SIG-M5 treated with dmso at 0.1 percent for 504 hours (cell line): ENCODE data around the gene SGO1.
A peak's percentile ranks its signal among the peaks of the same experiment; 100 is the strongest.
"Not testable (repeated sequence)": the region's sequence is repeated elsewhere in the genome, so short reads cannot be mapped to it uniquely, and the experiment has no call there.

Source experiments
- DNase-seq: peaks from one replicate; lab custom pipeline; 2025; ENCODE audit not compliant: unreplicated experiment; lab: John Stamatoyannopoulos, UW

Gene SGO1

DNA sequence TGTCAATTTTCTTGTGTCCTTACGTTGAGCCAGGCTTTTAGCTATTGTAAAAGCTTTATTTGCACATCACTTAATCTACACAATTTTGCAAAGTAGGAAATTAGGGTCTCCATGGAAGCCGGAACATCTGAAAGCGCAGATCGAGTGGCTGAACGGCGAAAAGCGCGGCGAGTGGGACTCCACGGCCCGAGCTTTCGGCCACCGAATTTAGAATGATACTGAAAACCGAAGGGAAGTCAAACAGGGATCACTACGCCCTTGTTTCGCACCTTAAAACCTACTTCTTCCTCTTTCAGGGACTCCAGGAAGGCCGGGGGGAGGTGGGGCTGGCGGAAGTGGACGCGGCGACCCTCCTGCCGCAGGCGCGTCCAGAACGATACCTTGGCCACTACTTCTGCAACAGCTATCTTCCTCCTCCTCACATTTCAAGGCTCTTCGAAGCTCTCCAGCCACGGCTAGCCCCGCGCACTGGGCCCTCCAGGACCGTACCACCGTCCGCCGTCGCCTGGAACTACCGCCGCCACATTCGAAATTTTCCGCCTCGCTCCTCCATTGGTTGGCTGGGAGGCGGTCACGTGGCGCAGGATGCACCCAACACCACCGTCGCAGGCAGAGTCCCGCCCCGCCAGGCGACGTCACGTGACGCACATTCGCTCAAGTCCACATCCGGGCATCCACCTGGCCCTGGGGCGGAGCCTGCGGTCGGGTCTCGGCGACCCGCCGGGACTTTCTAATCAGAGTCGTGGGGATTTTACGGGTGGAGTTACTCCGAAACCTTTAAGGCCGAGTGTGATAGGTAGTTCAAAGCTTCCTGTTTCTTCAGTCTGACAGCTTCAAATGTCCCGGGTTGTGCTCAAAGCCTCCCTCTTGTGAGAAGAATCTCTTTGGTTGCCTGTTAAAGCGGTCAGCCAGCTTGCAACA is at the start of gene SGO1:
TSS of gene SGO1 (minus strand) at position 528 of the 921 bp plus-strand sequence. CDS start 2,179 bp downstream, outside the sequence.
- DNase-seq: peak; percentile 97

- DNase-seq: no peak
These were observed 49.8 kb upstream of the SGO1 start for GRCh38 chr3:20235796-20236195.

- no peak for DNase-seq
These were observed 47.1 kb upstream of the SGO1 start for GRCh38 chr3:20232906-20233780.

GRCh38 chr3:20230954-20231353 is 44.9 kb upstream of the SGO1 start:
- DNase-seq: no peak

GRCh38 chr3:20225769-20226168 is 39.8 kb upstream of the SGO1 start:
- DNase-seq: peak; percentile 54

DNA sequence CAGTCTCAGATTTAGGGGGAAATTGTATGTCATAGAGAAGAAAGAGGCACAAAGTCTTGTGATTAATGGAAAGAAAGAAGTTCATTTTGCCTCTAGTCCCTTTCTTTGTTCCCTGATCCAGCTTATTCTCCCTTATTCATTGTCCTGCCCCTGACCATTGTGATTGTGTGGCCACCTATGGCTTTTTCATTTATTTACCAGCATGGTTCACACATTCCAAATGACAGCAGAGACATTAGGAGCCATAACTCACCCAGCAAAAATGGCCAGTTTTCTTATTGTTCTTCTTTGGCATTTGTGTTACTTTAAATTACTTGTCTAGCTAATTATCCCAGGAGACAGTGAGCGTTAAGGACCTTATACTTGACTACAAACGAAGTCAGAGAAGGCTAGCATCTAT is 36.3 kb upstream of the SGO1 start:
- DNase-seq: no peak

DNA sequence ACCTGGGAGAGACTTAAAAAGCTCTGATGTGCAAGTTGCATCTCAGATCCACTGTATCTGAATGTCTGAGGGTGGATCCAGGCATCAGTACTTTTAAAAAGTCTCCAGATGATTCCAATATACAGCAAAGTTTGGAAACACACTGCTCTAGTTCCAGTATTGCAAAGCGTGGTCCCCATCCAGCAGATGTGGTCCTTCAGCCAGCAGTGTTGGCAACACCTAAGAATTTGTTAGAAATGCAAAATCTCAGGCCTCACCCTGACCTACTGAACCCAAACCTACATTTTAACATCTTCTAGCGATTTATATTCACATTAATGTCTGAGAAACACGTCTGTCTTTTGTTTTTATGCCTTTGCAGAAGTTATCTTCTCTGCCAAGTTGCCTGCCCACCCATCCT is 32.2 kb upstream of the SGO1 start:
- DNase-seq: no peak

- DNase-seq: no peak
These were observed 29.6 kb upstream of the SGO1 start for GRCh38 chr3:20215636-20216035.

- not testable (repeated sequence) for DNase-seq
These were observed 27.5 kb upstream of the SGO1 start for GRCh38 chr3:20213491-20213890.

DNA sequence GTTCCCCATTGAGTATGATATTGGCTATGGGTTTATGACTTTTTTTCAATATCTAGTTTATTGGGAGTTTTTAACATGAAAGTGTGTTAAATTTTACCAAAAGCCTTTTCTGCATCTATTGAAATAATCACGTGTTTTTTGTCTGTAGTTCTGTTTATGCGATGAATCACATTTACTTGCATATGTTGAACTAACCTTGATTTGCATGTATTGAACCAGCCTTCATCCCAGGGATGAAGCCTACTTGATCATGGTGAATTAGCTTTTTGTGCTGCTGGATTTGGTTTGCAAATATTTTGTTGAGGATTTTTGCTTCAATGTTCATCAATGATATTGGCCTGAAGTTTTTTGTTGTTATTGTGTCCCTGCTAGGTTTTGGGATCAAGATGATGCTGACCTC is 21.9 kb upstream of the SGO1 start:
- not testable (repeated sequence) for DNase-seq

DNA sequence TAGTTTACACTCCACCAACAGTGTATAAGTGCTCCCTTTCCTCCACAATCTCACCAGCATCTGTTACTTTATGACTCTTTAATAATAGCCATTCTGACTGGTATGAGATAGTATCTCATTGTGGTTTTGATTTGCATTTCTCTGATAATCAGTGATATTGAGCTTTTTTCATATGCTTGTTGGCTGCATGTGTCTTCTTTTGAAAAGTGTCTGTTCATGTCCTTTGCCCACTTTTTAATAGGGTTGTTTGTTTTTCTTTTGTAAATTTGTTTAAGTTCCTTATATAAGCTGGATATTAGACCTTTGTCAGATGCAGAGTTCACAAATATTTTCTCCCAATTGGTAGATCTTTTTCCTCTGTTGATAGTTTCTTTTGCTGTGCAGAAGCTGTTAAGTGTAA is 19.9 kb upstream of the SGO1 start:
- not testable (repeated sequence) for DNase-seq

DNA sequence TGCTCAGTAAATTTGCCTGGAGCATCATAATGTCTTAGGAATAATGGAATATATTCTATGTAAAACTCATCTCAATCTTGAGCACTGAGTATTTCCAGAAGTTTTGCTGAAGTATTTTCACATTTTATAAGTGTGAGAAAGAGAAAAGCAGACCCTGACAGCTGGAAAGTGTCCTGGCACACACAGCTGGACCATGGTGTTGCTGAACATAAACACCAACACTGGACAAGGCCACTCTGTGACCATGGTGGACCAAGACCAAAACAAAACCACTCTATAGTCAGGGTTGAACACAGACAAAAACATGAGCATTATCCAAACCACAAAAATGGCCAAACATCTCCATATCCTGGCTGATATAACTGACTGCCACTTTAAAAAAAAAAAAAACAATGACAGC is 15.1 kb upstream of the SGO1 start:
- DNase-seq: no peak

GRCh38 chr3:20197775-20198174 is 11.8 kb upstream of the SGO1 start:
- no peak for DNase-seq

DNA sequence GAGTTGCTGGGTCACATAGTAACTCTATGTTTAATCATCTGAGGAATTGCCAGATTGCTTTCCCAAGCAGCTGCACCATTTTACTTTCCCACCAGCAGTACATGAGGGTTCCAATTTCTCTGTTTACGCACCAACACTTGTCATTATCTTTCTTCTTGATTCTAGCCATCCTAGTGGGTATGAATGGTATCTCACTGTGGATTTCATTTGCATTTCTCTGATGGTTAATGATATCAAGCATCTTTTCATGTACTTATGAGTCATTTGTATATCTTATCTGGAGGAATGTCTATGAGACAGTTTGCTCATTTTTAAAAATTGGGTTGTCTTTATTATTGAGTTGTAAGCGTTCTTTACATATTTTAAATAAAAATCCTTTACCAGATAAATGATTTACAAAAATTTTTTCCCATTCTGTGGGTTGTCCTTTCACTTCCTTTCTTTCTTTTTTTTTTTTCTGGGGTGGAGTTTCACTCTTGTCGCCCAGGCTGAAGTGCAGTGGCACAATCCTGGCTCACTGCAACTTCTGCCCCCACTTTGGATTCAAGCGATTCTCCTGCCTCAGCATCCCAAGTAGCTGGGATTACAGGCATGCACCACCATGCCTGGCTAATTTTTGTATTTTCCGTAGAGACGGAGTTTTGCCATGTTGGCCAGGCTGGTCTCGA is 8.9 kb upstream of the SGO1 start:
- DNase-seq: no peak

DNA sequence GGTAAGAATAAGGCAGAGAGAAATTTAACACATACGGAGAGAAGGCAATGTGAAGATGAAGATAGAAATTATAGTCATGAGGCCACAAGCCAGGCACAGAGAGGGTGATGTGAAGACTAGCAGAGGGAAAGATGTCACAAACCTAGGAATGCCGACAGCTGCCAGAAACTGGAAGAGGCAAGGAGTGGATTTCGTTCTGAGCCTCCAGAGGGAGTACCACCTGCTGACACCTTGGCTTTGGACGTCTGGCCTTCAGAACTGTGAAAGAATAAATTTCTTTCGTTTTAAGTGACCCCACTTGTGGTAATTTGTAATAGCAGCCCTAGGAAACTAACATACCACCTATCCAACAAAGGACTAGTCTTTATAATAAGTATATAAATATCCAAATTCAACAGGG is 5.0 kb upstream of the SGO1 start:
- DNase-seq: no peak

DNA sequence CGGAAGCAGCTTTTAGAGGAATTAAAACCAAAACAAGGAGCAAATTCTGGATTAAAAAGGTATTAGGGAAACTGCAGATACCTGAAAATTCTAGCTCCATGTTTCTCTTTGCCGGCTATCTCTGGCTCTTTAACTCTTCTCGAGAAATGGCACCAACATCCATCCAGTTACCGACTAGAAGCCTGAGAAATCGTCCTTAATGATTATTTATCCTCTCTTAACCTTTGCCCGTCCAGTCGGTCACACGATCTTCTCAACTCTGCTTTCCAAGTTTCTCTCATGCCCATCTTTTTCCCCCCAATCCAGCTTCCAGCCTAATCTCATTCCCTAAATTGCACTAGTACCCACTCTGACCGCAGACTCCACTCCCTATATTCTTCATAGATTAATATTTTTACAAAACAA is 596 bp upstream of the SGO1 start:
- no peak for DNase-seq

DNA sequence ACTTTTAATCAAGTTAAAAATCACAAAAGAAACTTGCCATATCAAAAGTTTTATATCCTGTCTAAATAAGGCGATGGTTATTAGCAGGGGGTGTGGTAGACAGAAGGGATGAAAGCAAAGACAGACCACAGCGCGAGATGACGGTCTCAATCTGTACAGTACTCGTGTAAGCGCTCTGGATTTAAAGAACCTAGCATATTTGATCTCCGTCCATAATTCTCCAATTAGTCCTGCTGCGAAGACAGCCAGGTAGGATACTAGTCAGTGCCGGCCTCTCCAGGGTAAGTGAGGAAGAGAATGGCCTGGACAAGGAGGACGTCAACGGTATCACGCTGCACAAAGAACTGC is 701 bp downstream of the SGO1 start:
- DNase-seq: peak; percentile 52

- no peak for DNase-seq
These were observed 3.8 kb downstream of the SGO1 start for GRCh38 chr3:20182206-20182605.

DNA sequence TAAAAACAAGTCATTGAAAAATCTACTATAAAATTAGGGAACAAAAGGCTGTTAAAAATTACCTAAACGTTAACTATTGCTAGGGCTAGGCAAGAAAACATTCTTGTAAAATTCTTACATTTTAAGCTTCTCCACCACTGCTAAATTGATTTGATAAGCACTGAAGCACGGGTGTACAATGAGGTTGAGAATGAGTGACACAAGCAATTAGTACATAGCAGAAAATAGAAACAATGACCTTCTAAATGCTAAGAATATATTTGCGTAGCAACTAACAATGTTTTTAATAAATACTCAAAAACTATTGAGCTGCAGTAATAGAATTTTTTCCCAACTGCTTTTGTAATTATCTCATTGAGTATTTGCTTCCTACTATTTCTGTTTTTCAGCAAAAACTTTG is 4.7 kb downstream of the SGO1 start:
- no peak for DNase-seq

- no peak for DNase-seq
These were observed 12.1 kb downstream of the SGO1 start for GRCh38 chr3:20173844-20174410.

GRCh38 chr3:20161714-20162113 is 24.3 kb downstream of the SGO1 start:
- no peak for DNase-seq
